Left renal cortex interstitium (tissue), 4 donors: ENCODE measurements around the gene CPEB3. TPM values are rescaled to one million over a fixed set of nuclear protein-coding genes. Genes with fewer than 3 reads are reported as not detected.
A peak's percentile ranks its signal among the peaks of the same experiment; 100 is the strongest.
"Not testable (repeated sequence)": the region's sequence is repeated elsewhere in the genome, so short reads cannot be mapped to it uniquely, and the experiment has no call there.

Experiments
- DNase-seq, 4 donors: peaks; one replicate each; pipeline ENCODE4 v3.0.0-alpha.2; 2013; ENCODE audit warnings: low read depth in 4 of 4, low spot score in 2 of 4, missing footprints in 1 of 4
- polyA plus RNA-seq, 4 donors: library from polyadenylated mRNA; unstranded; fragments of 120-200 nt; gene quantifications; one replicate each; pipeline ENCODE4 v1.2.1, GENCODE V29; 2013; ENCODE audit not compliant: insufficient read length in 4 of 4

Gene CPEB3
- polyA plus RNA-seq, 4 donors = 3.1 to 4.0 (median 3.2) TPM

- DNase-seq = not testable (repeated sequence)
Measured at GRCh38 chr10:92216608-92217007, 74.3 kb downstream of the CPEB3 start.

- not testable (repeated sequence) for DNase-seq
Measured at GRCh38 chr10:92215222-92215621, 75.7 kb downstream of the CPEB3 start.

GRCh38 chr10:92213049-92213448, 77.8 kb downstream of the CPEB3 start:
- no peak for DNase-seq

- DNase-seq = no peak
Measured at GRCh38 chr10:92208736-92209135, 82.1 kb downstream of the CPEB3 start.

- no peak for DNase-seq
Measured at GRCh38 chr10:92208157-92208720, 82.6 kb downstream of the CPEB3 start.

GRCh38 chr10:92207061-92207460, 83.8 kb downstream of the CPEB3 start:
- no peak for DNase-seq

GRCh38 chr10:92203919-92204623, 86.8 kb downstream of the CPEB3 start:
- DNase-seq = no peak

GRCh38 chr10:92202536-92202935, 88.3 kb downstream of the CPEB3 start:
- no peak for DNase-seq

GRCh38 chr10:92200564-92200963, 90.3 kb downstream of the CPEB3 start:
- DNase-seq = no peak

- DNase-seq = no peak
Measured at GRCh38 chr10:92187101-92187500, 103.8 kb downstream of the CPEB3 start.

GRCh38 chr10:92184977-92185376, 105.9 kb downstream of the CPEB3 start:
- DNase-seq = no peak

- no peak for DNase-seq
Measured at GRCh38 chr10:92183199-92183598, 107.7 kb downstream of the CPEB3 start.

- DNase-seq = no peak
Measured at GRCh38 chr10:92181575-92181974, 109.3 kb downstream of the CPEB3 start.

- no peak for DNase-seq
Measured at GRCh38 chr10:92180399-92180798, 110.5 kb downstream of the CPEB3 start.

GRCh38 chr10:92177546-92177945, 113.3 kb downstream of the CPEB3 start:
- no peak for DNase-seq

GRCh38 chr10:92175164-92175563, 115.7 kb downstream of the CPEB3 start:
- no peak for DNase-seq

- DNase-seq = no peak
Measured at GRCh38 chr10:92173996-92174395, 116.9 kb downstream of the CPEB3 start.

GRCh38 chr10:92164036-92164696, 126.7 kb downstream of the CPEB3 start:
- DNase-seq = no peak

GRCh38 chr10:92162541-92162940, 128.3 kb downstream of the CPEB3 start:
- DNase-seq = no peak

GRCh38 chr10:92156874-92157773, 133.8 kb downstream of the CPEB3 start:
- peak in 1 of 4 donors; percentile 23 for DNase-seq

- DNase-seq = no peak
Measured at GRCh38 chr10:92150823-92151222, 140.1 kb downstream of the CPEB3 start.
